H9 (cell line): Measurements from ENCODE around the gene DENND1C. TPM values are rescaled to one million over a fixed set of nuclear protein-coding genes. Genes with fewer than 3 reads are reported as not detected.

Source experiments
- DNase-seq: peaks from one replicate; pipeline ENCODE4 v3.0.0-alpha.2; 2017
- H2AFZ ChIP-seq: one replicate; pipeline ENCODE4 v1.6.1; 2013; ENCODE audit warnings: mild to moderate bottlenecking, low read length, control low read depth, moderate library complexity
- H2AK5ac ChIP-seq: 2 replicates; pipeline ENCODE4 v1.6.1; 2013; ENCODE audit warnings: low read length, control low read depth, mixed read lengths; ENCODE audit not compliant: insufficient read length
- H2BK120ac ChIP-seq: one replicate; pipeline ENCODE4 v1.6.1; 2013; ENCODE audit warnings: low read depth, mild to moderate bottlenecking, low read length, control low read depth, inconsistent platforms; ENCODE audit not compliant: poor library complexity, severe bottlenecking
- H2BK12ac ChIP-seq: 2 replicates; pipeline ENCODE4 v1.6.1; 2013; ENCODE audit warnings: low read length, control low read depth, mixed read lengths, low read depth; ENCODE audit not compliant: insufficient read length
- H2BK15ac ChIP-seq: 2 replicates; pipeline ENCODE4 v1.6.1; 2013; ENCODE audit warnings: low read depth, low read length, control low read depth
- H2BK20ac ChIP-seq: one replicate; pipeline ENCODE4 v1.6.1; 2013; ENCODE audit warnings: low read depth, mild to moderate bottlenecking, low read length, control low read depth, inconsistent platforms; ENCODE audit not compliant: poor library complexity, severe bottlenecking
- H2BK5ac ChIP-seq: 2 replicates; pipeline ENCODE4 v1.6.1; 2013; ENCODE audit warnings: low read length, control low read depth, mixed read lengths; ENCODE audit not compliant: insufficient read length
- H3K14ac ChIP-seq: 2 replicates; pipeline ENCODE4 v1.6.1; 2013; ENCODE audit warnings: low read length, control low read depth; ENCODE audit not compliant: insufficient read depth
- H3K18ac ChIP-seq: 2 replicates; pipeline ENCODE4 v1.6.1; 2013; ENCODE audit warnings: low read depth, mild to moderate bottlenecking, mixed read lengths, low read length, control low read depth; ENCODE audit not compliant: insufficient read length
- H3K23ac ChIP-seq: 2 replicates; pipeline ENCODE4 v1.6.1; 2013; ENCODE audit warnings: low read length, control low read depth, mixed read lengths, low read depth; ENCODE audit not compliant: insufficient read length
- H3K23me2 ChIP-seq: 2 replicates; pipeline ENCODE4 v1.6.1; 2013; ENCODE audit warnings: low read depth, mild to moderate bottlenecking, mixed read lengths, low read length, control low read depth; ENCODE audit not compliant: insufficient read length, poor library complexity, severe bottlenecking
- H3K27ac ChIP-seq: 2 replicates; pipeline ENCODE4 v1.5.1; 2013; ENCODE audit warnings: low read length, control low read depth, mixed read lengths, low read depth; ENCODE audit not compliant: insufficient read length
- H3K27me3 ChIP-seq: 2 replicates; pipeline ENCODE4 v1.6.1; 2013; ENCODE audit warnings: low read length, control low read depth, inconsistent platforms; ENCODE audit not compliant: insufficient read depth
- H3K4ac ChIP-seq: 2 replicates; pipeline ENCODE4 v1.6.1; 2013; ENCODE audit warnings: low read depth, mild to moderate bottlenecking, control low read depth, inconsistent platforms, low read length, moderate library complexity
- H3K4me1 ChIP-seq: 2 replicates; pipeline ENCODE4 v1.6.1; 2013; ENCODE audit warnings: low read length, control low read depth, inconsistent platforms; ENCODE audit not compliant: insufficient read depth
- H3K4me2 ChIP-seq: 2 replicates; pipeline ENCODE4 v1.6.1; 2013; ENCODE audit warnings: low read length, control low read depth, mixed read lengths; ENCODE audit not compliant: insufficient read length, insufficient read depth
- H3K56ac ChIP-seq: 2 replicates; pipeline ENCODE4 v1.6.1; 2013; ENCODE audit warnings: low read depth, mild to moderate bottlenecking, mixed read lengths, low read length, control low read depth; ENCODE audit not compliant: insufficient read length
- H3K79me1 ChIP-seq: 2 replicates; pipeline ENCODE4 v1.6.1; 2013; ENCODE audit warnings: low read depth, mild to moderate bottlenecking, moderate library complexity, low read length, control low read depth, inconsistent platforms; ENCODE audit not compliant: insufficient read depth, poor library complexity, severe bottlenecking
- H3K79me2 ChIP-seq: 2 replicates; pipeline ENCODE4 v1.6.1; 2013; ENCODE audit warnings: low read length, control low read depth, inconsistent platforms; ENCODE audit not compliant: insufficient read depth
- H3K9ac ChIP-seq: 2 replicates; pipeline ENCODE4 v1.6.1; 2013; ENCODE audit warnings: low read length, control low read depth, mixed read lengths; ENCODE audit not compliant: insufficient read length; ENCODE audit errors: extremely low read depth
- H3K9me3 ChIP-seq: one replicate; pipeline ENCODE4 v1.6.1; 2013; ENCODE audit warnings: low read depth, low read length, inconsistent platforms; ENCODE audit not compliant: control insufficient read depth
- H3T11ph ChIP-seq: one replicate; pipeline ENCODE4 v1.6.1; 2013; ENCODE audit warnings: mild to moderate bottlenecking, low read length, control low read depth, inconsistent platforms
- H4K20me1 ChIP-seq: one replicate; pipeline ENCODE4 v1.6.1; 2013; ENCODE audit not compliant: control insufficient read depth, insufficient read length, insufficient read depth
- H4K5ac ChIP-seq: 2 replicates; pipeline ENCODE4 v1.6.1; 2013; ENCODE audit warnings: low read depth, mild to moderate bottlenecking, mixed read lengths, low read length, control low read depth; ENCODE audit not compliant: insufficient read length
- H4K8ac ChIP-seq: replicated peaks from 2 replicates; pipeline ENCODE4 v1.6.1; 2013; ENCODE audit warnings: low read length, control low read depth, mixed read lengths, low read depth; ENCODE audit not compliant: insufficient read length
- H4K91ac ChIP-seq: 2 replicates; pipeline ENCODE4 v1.6.1; 2013; ENCODE audit warnings: low read depth, mild to moderate bottlenecking, moderate library complexity, mixed read lengths, low read length, control low read depth; ENCODE audit not compliant: insufficient read length
- H3K27ac Mint-ChIP-seq, 3 experiments: 2 replicates in 2 of 3; 3 replicates in 1 of 3; pipeline ENCODE4 v1.8.0; 2020 to 2021; ENCODE audit warnings: mixed read lengths in 3 of 3, mild to moderate bottlenecking in 1 of 3, moderate library complexity in 1 of 3
- H3K27me3 Mint-ChIP-seq: 2 replicates; pipeline ENCODE4 v1.8.0; 2021; ENCODE audit warnings: low read depth, mild to moderate bottlenecking, moderate library complexity, mixed read lengths
- H3K36me3 Mint-ChIP-seq, 3 experiments: 2 replicates in 2 of 3; 3 replicates in 1 of 3; pipeline ENCODE4 v1.8.0; 2020 to 2021; ENCODE audit warnings: low read depth in 3 of 3, mixed read lengths in 3 of 3; ENCODE audit not compliant: insufficient read depth in 1 of 3
- H3K4me1 Mint-ChIP-seq, 2 experiments: 2 replicates each; pipeline ENCODE4 v1.8.0; 2020; ENCODE audit warnings: mixed read lengths in 2 of 2
- H3K4me3 Mint-ChIP-seq, 2 experiments: 2 replicates in 1 of 2; 3 replicates in 1 of 2; pipeline ENCODE4 v1.8.0; 2020 to 2021; ENCODE audit warnings: mild to moderate bottlenecking in 2 of 2, mixed read lengths in 2 of 2, moderate library complexity in 1 of 2
- H3K9me3 Mint-ChIP-seq, 2 experiments: 2 replicates in 1 of 2; 3 replicates in 1 of 2; pipeline ENCODE4 v1.8.0; 2020; ENCODE audit warnings: mild to moderate bottlenecking in 2 of 2, mixed read lengths in 2 of 2, moderate library complexity in 1 of 2
- WGBS: extraction: QIAGEN DNeasy Blood & Tissue Kit; methylation state at CpG from one replicate; pipeline ENCODE4 v1.1.7; 2013; ENCODE audit warnings: missing lambda C conversion rate, low lambda C conversion rate, mixed read lengths; ENCODE audit not compliant: insufficient read length; ENCODE audit errors: extremely low coverage; 5-methylcytosine and 5-hydroxymethylcytosine counted together
- total RNA-seq: library from RNA; stranded (reverse); gene quantifications from 2 replicates; pipeline ENCODE4 v1.2.1, GENCODE V29; 2021
- TF ChIP-seq, protein P1 (sequence below): fragments of 200-600 bp; sonication (generic); conservative IDR thresholded peaks from 3 replicates; pipeline ENCODE4 v1.8.0; 2021; ENCODE audit warnings: antibody characterized with exemption, mild to moderate bottlenecking

DENND1C gene
- total RNA-seq, 1 experiment from 2014 or later = 2.4 TPM

DNA sequence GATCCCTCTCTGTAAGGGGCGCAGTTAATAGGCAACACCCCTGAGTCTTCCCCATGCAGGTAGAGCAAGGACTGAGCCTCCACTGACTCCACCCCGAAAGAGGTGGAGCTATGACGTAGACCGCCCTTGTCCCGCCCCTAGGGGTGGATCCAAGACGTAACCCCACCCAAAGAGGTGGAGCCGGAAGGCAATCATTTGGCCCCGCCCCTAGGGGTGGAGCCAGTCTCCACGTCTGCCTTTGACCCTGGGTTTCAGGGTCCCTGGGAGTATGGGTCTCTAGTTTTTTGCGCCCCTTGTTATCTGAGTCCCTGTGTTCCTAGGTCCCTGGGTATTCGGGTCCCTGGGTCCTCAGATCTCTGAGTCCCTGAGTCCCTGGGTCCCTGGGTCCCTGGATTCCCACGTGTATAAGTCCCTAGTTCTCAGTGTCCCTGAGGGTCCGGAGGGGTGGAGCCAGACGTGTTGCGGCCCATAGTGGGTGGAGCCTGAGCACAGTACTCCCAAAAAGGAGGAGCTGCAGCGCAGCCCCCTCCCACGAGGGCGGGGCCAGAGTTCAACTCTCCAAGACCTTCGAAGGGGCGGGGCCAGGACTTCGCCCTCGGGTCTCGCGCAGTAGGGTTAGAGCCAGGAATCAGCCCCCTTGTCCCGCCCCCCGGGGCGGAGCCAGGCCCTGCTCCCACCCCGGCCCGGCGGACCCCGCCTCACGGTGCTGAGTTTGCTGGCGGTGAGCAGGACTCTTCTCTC is 5.3 kb downstream of the DENND1C start:
- Histone ChIP-seq H3K9me3 (no peaks in the 10 kb centered on the region), H2AFZ (peak overlapping the region; percentile 82), H3K27me3 (no peaks in the 10 kb centered on the region; the same call in 1 of the 2 replicates), H3K18ac (no peak overlapping the region), H2BK12ac (no peak overlapping the region), H2BK5ac (no peak overlapping the region), H2BK120ac (no peak overlapping the region), H3K4me1 (no peaks in the 10 kb centered on the region), H3K27ac (no peak overlapping the region), H3K4ac (no peak overlapping the region), H2BK15ac (no peak overlapping the region), H3T11ph (no peak overlapping the region), H4K8ac (no peak overlapping the region), H3K23ac (no peak overlapping the region), H3K79me2 (no peaks in the 10 kb centered on the region), H2AK5ac (no peak overlapping the region), H3K79me1 (no peaks in the 10 kb centered on the region), H3K4me2 (peak overlapping the region; percentile 46), H3K9ac (no peak overlapping the region), H4K20me1 (no peaks in the 10 kb centered on the region), H4K91ac (no peak overlapping the region), H3K23me2 (peaks cover 13% of the 10 kb centered on the region), H4K5ac (no peak overlapping the region), H3K56ac (no peak overlapping the region), H2BK20ac (no peak overlapping the region), H3K14ac (no peak overlapping the region)
- DNase-seq = peak; percentile 99
- peak overlapping the region; percentile 69 to 88 for H3K4me3 Mint-ChIP-seq
- H3K36me3 Mint-ChIP-seq = no peaks in the 10 kb centered on the region
- H3K27me3 Mint-ChIP-seq = peaks cover 17% of the 10 kb centered on the region
- H3K9me3 Mint-ChIP-seq = no peaks in the 10 kb centered on the region
- TF ChIP-seq, protein P1, sequence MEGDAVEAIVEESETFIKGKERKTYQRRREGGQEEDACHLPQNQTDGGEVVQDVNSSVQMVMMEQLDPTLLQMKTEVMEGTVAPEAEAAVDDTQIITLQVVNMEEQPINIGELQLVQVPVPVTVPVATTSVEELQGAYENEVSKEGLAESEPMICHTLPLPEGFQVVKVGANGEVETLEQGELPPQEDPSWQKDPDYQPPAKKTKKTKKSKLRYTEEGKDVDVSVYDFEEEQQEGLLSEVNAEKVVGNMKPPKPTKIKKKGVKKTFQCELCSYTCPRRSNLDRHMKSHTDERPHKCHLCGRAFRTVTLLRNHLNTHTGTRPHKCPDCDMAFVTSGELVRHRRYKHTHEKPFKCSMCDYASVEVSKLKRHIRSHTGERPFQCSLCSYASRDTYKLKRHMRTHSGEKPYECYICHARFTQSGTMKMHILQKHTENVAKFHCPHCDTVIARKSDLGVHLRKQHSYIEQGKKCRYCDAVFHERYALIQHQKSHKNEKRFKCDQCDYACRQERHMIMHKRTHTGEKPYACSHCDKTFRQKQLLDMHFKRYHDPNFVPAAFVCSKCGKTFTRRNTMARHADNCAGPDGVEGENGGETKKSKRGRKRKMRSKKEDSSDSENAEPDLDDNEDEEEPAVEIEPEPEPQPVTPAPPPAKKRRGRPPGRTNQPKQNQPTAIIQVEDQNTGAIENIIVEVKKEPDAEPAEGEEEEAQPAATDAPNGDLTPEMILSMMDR = no peak
- H3K27ac Mint-ChIP-seq = peak overlapping the region; percentile 95 to 98 (median 95); a peak in 6 of 7 replicates
- WGBS = no CpG with 5 or more reads among the region's 33 CpGs
- H3K4me1 Mint-ChIP-seq = peaks cover 6 to 9% of the 10 kb centered on the region in 2 experiments
